ENCODE measurements around the gene ADORA1.

ADORA1 gene

GRCh38 chr1:203135636-203136305 lies 8.2 kb downstream of the ADORA1 start:
- Histone ChIP-seq H3K27ac (ENCODE audit: low read depth, low read length) (no peak overlapping the region), H3K9ac (ENCODE audit: low read length) (no peak overlapping the region), H3K27me3 (ENCODE audit: low read length) (no peaks in the 10 kb centered on the region; the same call in 1 of the 2 replicates), H3F3A (ENCODE audit: insufficient read depth) (no peaks in the 10 kb centered on the region), H3K9me3 (ENCODE audit: insufficient read depth, low read length) (no peaks in the 10 kb centered on the region), H3K4me2 (ENCODE audit: low read depth, low read length, poor library complexity, severe bottlenecking) (no peak overlapping the region), H3K36me3 (ENCODE audit: low read length) (no peaks in the 10 kb centered on the region), H4K20me1 (ENCODE audit: low read depth, low read length) (no peaks in the 10 kb centered on the region), H2AFZ (ENCODE audit: low read depth, low read length, severe bottlenecking) (no peak overlapping the region), H3K9me2 (replicated peaks; ENCODE audit: insufficient read depth, low read length) (no peaks in the 10 kb centered on the region), H3K79me2 (ENCODE audit: insufficient read depth, low read length) (no peaks in the 10 kb centered on the region), H3K4me3 (ENCODE audit: insufficient read depth, low read length, poor library complexity, severe bottlenecking) (no peak overlapping the region)
- TF ChIP-seq EZH2phosphoT487 (conservative IDR thresholded peaks at IDR 0.05; ENCODE audit: low read length): no peak
- TF ChIP-seq CTCF (IDR thresholded peaks at IDR 0.05; ENCODE audit: insufficient read depth, low read length, poor library complexity, severe bottlenecking): no peak

GRCh38 chr1:203136409-203137042 lies 9.0 kb downstream of the ADORA1 start:
- Histone ChIP-seq H3F3A (ENCODE audit: insufficient read depth) (no peaks in the 10 kb centered on the region), H3K4me2 (ENCODE audit: low read depth, low read length, poor library complexity, severe bottlenecking) (no peak overlapping the region), H3K4me3 (ENCODE audit: insufficient read depth, low read length, poor library complexity, severe bottlenecking) (no peak overlapping the region), H3K79me2 (ENCODE audit: insufficient read depth, low read length) (no peaks in the 10 kb centered on the region), H3K9me2 (replicated peaks; ENCODE audit: insufficient read depth, low read length) (no peaks in the 10 kb centered on the region), H3K36me3 (ENCODE audit: low read length) (no peaks in the 10 kb centered on the region), H3K9ac (ENCODE audit: low read length) (no peak overlapping the region), H3K27ac (ENCODE audit: low read depth, low read length) (no peak overlapping the region), H3K9me3 (ENCODE audit: insufficient read depth, low read length) (no peaks in the 10 kb centered on the region), H4K20me1 (ENCODE audit: low read depth, low read length) (no peaks in the 10 kb centered on the region), H2AFZ (ENCODE audit: low read depth, low read length, severe bottlenecking) (no peak overlapping the region), H3K27me3 (ENCODE audit: low read length) (no peaks in the 10 kb centered on the region; the same call in 1 of the 2 replicates)
- TF ChIP-seq EZH2phosphoT487 (conservative IDR thresholded peaks at IDR 0.05; ENCODE audit: low read length): no peak
- no peak for TF ChIP-seq CTCF (IDR thresholded peaks at IDR 0.05; ENCODE audit: insufficient read depth, low read length, poor library complexity, severe bottlenecking)

- H3K27me3 ChIP-seq (ENCODE audit: low read length): no peaks in the 10 kb centered on the region; the same call in 1 of the 2 replicates
- H3K36me3 ChIP-seq (ENCODE audit: low read length): no peaks in the 10 kb centered on the region
- no peaks in the 10 kb centered on the region for H3F3A ChIP-seq (ENCODE audit: insufficient read depth)
- no peak for TF ChIP-seq EZH2phosphoT487 (conservative IDR thresholded peaks at IDR 0.05; ENCODE audit: low read length)
- H3K4me2 ChIP-seq (ENCODE audit: low read depth, low read length, poor library complexity, severe bottlenecking): no peak overlapping the region
- H3K9me2 ChIP-seq (replicated peaks; ENCODE audit: insufficient read depth, low read length): no peaks in the 10 kb centered on the region
- H3K9me3 ChIP-seq (ENCODE audit: insufficient read depth, low read length): no peaks in the 10 kb centered on the region
- H3K79me2 ChIP-seq (ENCODE audit: insufficient read depth, low read length): no peaks in the 10 kb centered on the region
- no peak overlapping the region for H2AFZ ChIP-seq (ENCODE audit: low read depth, low read length, severe bottlenecking)
- no peak overlapping the region for H3K9ac ChIP-seq (ENCODE audit: low read length)
- no peaks in the 10 kb centered on the region for H4K20me1 ChIP-seq (ENCODE audit: low read depth, low read length)
- H3K4me3 ChIP-seq (ENCODE audit: insufficient read depth, low read length, poor library complexity, severe bottlenecking): no peak overlapping the region
- no peak overlapping the region for H3K27ac ChIP-seq (ENCODE audit: low read depth, low read length)
Observed at GRCh38 chr1:203137324-203137723, 9.8 kb downstream of the ADORA1 start.

GRCh38 chr1:203138066-203138465 lies 10.5 kb downstream of the ADORA1 start:
- H3K27ac ChIP-seq (ENCODE audit: low read depth, low read length): no peak overlapping the region
- no peaks in the 10 kb centered on the region for H3F3A ChIP-seq (ENCODE audit: insufficient read depth)
- no peaks in the 10 kb centered on the region for H4K20me1 ChIP-seq (ENCODE audit: low read depth, low read length)
- no peak overlapping the region for H3K4me3 ChIP-seq (ENCODE audit: insufficient read depth, low read length, poor library complexity, severe bottlenecking)
- no peaks in the 10 kb centered on the region for H3K9me3 ChIP-seq (ENCODE audit: insufficient read depth, low read length)
- no peak overlapping the region for H3K4me2 ChIP-seq (ENCODE audit: low read depth, low read length, poor library complexity, severe bottlenecking)
- H2AFZ ChIP-seq (ENCODE audit: low read depth, low read length, severe bottlenecking): no peak overlapping the region
- H3K9me2 ChIP-seq (replicated peaks; ENCODE audit: insufficient read depth, low read length): no peaks in the 10 kb centered on the region
- no peaks in the 10 kb centered on the region; the same call in 1 of the 2 replicates for H3K27me3 ChIP-seq (ENCODE audit: low read length)
- H3K36me3 ChIP-seq (ENCODE audit: low read length): no peaks in the 10 kb centered on the region
- H3K79me2 ChIP-seq (ENCODE audit: insufficient read depth, low read length): no peaks in the 10 kb centered on the region
- H3K9ac ChIP-seq (ENCODE audit: low read length): no peak overlapping the region
- TF ChIP-seq CTCF (IDR thresholded peaks at IDR 0.05; ENCODE audit: insufficient read depth, low read length, poor library complexity, severe bottlenecking) (no peak), EZH2phosphoT487 (conservative IDR thresholded peaks at IDR 0.05; ENCODE audit: low read length) (no peak)

Data from SU-DHL-6 (cell line).